Natural killer cell (primary cell): Measurements from ENCODE around the gene GPR61. TPM values are rescaled to one million over a fixed set of nuclear protein-coding genes. Genes with fewer than 3 reads are reported as not detected.

Experiments used
- ATAC-seq, 3 donors: fragments of 150-1000 bp in 2 of 3; fragments of 200-7000 bp in 1 of 3; cut with Tn5 transposase; 1 replicate in 1 of 3; 2 replicates in 2 of 3; pipeline ENCODE4 v1.10.0; 2021; ENCODE audit warnings: mild to moderate bottlenecking in 2 of 3, moderate library complexity in 2 of 3
- DNase-seq, 2 donors: peaks; one replicate each; pipeline versions ENCODE4 v3.0.0 to v3.0.0-alpha.2; 2013 to 2021; ENCODE audit warnings: mixed read lengths in 1 of 2
- H3K27ac ChIP-seq: one replicate; pipeline ENCODE4 v1.5.1; 2013; ENCODE audit warnings: mild to moderate bottlenecking, low read length
- H3K27me3 ChIP-seq: one replicate; pipeline ENCODE4 v1.6.1; 2013; ENCODE audit warnings: low read length; ENCODE audit not compliant: control insufficient read depth, insufficient read depth
- H3K36me3 ChIP-seq: one replicate; pipeline ENCODE4 v1.6.1; 2013; ENCODE audit warnings: low read length; ENCODE audit not compliant: control insufficient read depth, insufficient read depth
- H3K4me1 ChIP-seq: one replicate; pipeline ENCODE4 v1.6.1; 2013; ENCODE audit warnings: low read length; ENCODE audit not compliant: control insufficient read depth, insufficient read depth
- H3K4me3 ChIP-seq: one replicate; pipeline ENCODE4 v1.5.1; 2013; ENCODE audit warnings: low read length
- H3K9me3 ChIP-seq: one replicate; pipeline ENCODE4 v1.6.1; 2013; ENCODE audit warnings: low read length; ENCODE audit not compliant: control insufficient read depth, insufficient read depth
- H3K27ac Mint-ChIP-seq, 2 donors: one replicate each; pipeline ENCODE4 v1.8.0; 2022; ENCODE audit warnings: mild to moderate bottlenecking in 2 of 2, mixed read lengths in 2 of 2, moderate library complexity in 1 of 2
- H3K27me3 Mint-ChIP-seq, 2 donors: one replicate each; pipeline ENCODE4 v1.8.0; 2022; ENCODE audit warnings: low read depth in 2 of 2, mixed read lengths in 2 of 2
- H3K36me3 Mint-ChIP-seq: one replicate; pipeline ENCODE4 v1.8.0; 2022; ENCODE audit warnings: mixed read lengths
- H3K4me1 Mint-ChIP-seq, 2 donors: one replicate each; pipeline ENCODE4 v1.8.0; 2022; ENCODE audit warnings: mixed read lengths in 2 of 2
- H3K4me3 Mint-ChIP-seq: one replicate; pipeline ENCODE4 v1.8.0; 2022; ENCODE audit warnings: mild to moderate bottlenecking, moderate library complexity, mixed read lengths
- H3K9me3 Mint-ChIP-seq, 2 donors: one replicate each; pipeline ENCODE4 v1.8.0; 2022; ENCODE audit warnings: mixed read lengths in 2 of 2
- WGBS: methylation state at CpG from one replicate; pipeline ENCODE4 v1.1.7; 2013; ENCODE audit warnings: missing lambda C conversion rate; ENCODE audit not compliant: insufficient coverage; 5-methylcytosine and 5-hydroxymethylcytosine counted together
- intact Hi-C: fragments of 100-400 bp; cut with micrococcal nuclease; formaldehyde crosslinking; loops from one replicate; pipeline ENCODE4 v1.14.2; 2022
- total RNA-seq, 4 donors: library from RNA; stranded (reverse); fragments of 120-200 nt in 1 of 4; gene quantifications; one replicate each; pipeline versions ENCODE4 v1.2.3 to v1.2.4, GENCODE V29; 2013 to 2022
- TF ChIP-seq, protein P1 (sequence below): fragments of 200-600 bp; IDR thresholded peaks from one replicate; pipeline ENCODE4 v1.8.0; 2022; ENCODE audit warnings: antibody characterized with exemption

The GPR61 gene
- total RNA-seq, 3 donors from 2014 or later (not counting 1 experiment from before 2014, with no cell fraction given) = 0.75 to 0.91 TPM; not detected in 1

DNA sequence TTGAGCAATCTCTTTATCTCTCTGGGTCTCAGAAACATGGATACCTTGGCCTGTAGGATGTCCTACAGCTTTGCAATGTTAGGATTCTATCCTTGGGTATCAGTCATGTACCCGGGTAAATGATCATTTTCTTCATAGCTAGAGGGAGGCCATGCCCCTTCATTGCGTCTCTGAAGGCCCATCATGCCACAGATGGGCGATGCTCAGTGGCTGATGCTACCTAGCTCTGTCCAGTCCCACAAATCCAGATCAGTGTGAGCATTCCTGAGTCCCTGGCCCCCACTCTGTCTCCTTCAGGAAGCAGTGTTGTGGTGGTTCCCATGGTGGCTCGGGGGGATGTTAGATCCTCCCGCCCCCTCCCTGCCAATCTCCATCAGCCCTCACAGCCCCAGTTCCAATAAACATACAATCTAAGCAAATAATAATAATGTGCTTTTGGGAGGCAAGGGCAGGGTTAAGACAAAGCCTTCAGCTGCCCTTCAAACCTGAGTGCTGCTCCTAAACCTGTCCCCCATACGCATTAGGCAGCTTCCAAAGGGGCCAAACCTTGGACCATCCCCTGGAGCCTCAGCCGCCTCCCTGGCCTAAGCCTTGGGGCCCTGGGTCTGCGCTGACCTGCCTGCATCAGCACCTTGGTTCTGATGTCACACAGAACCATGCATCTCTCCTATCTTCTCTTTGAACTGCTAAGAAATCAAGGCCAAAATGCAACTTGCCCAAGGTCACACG lies 681 bp upstream of the GPR61 start:
- no peak for ATAC-seq

DNA sequence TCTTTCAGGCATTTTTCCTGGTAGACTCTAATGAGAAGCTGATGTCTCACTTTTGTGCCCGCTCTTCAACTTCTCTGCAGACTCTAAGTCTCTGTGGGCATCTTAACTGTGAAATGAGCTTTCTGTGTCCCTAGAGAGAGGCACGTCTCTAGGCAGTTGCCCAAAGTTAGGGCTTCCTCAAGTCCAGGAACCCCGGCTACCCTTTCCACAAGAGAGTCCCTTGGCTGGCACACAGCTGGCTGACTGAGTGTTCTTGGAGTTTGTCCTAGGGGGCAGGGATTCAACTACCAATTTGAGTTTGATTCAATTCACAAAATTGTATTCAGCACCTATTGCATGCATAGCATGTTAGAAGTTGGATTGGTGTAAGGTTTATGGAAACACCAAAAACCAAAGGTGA lies 1.4 kb downstream of the GPR61 start:
- intact Hi-C loops = no loop called here
- Mint-ChIP-seq H3K27me3 (no peaks in the 10 kb centered on the region), H3K36me3 (no peaks in the 10 kb centered on the region), H3K9me3 (no peaks in the 10 kb centered on the region), H3K27ac (no peak overlapping the region), H3K4me3 (no peak overlapping the region), H3K4me1 (peaks cover 0 to 2% of the 10 kb centered on the region in 2 donors)
- ATAC-seq (no peak), DNase-seq (no peak)
- no peak overlapping the region for H3K27ac ChIP-seq
- H3K9me3 ChIP-seq = no peaks in the 10 kb centered on the region
- H3K4me3 ChIP-seq = no peak overlapping the region
- H3K27me3 ChIP-seq = no peaks in the 10 kb centered on the region
- no peaks in the 10 kb centered on the region for H3K4me1 ChIP-seq
- no peaks in the 10 kb centered on the region for H3K36me3 ChIP-seq
- TF ChIP-seq, protein P1, sequence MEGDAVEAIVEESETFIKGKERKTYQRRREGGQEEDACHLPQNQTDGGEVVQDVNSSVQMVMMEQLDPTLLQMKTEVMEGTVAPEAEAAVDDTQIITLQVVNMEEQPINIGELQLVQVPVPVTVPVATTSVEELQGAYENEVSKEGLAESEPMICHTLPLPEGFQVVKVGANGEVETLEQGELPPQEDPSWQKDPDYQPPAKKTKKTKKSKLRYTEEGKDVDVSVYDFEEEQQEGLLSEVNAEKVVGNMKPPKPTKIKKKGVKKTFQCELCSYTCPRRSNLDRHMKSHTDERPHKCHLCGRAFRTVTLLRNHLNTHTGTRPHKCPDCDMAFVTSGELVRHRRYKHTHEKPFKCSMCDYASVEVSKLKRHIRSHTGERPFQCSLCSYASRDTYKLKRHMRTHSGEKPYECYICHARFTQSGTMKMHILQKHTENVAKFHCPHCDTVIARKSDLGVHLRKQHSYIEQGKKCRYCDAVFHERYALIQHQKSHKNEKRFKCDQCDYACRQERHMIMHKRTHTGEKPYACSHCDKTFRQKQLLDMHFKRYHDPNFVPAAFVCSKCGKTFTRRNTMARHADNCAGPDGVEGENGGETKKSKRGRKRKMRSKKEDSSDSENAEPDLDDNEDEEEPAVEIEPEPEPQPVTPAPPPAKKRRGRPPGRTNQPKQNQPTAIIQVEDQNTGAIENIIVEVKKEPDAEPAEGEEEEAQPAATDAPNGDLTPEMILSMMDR = no peak
- WGBS = 91% methylated on average over 3 of the region's 3 CpGs

More for the DNA sequence above, 681 bp upstream of the GPR61 start:
- Mint-ChIP-seq H3K36me3 (no peaks in the 10 kb centered on the region), H3K27ac (no peak overlapping the region), H3K4me1 (no peaks in the 10 kb centered on the region), H3K9me3 (no peaks in the 10 kb centered on the region), H3K4me3 (no peak overlapping the region), H3K27me3 (no peaks in the 10 kb centered on the region)
- no peak overlapping the region for H3K4me3 ChIP-seq
- H3K9me3 ChIP-seq = no peaks in the 10 kb centered on the region
- H3K27ac ChIP-seq = no peak overlapping the region
- no peaks in the 10 kb centered on the region for H3K27me3 ChIP-seq
- DNase-seq = no peak
- TF ChIP-seq, protein P1 = no peak
- 86% methylated on average over 7 of the region's 9 CpGs for WGBS
- H3K4me1 ChIP-seq = no peaks in the 10 kb centered on the region
- no peaks in the 10 kb centered on the region for H3K36me3 ChIP-seq
- intact Hi-C loops = no loop called here

DNA sequence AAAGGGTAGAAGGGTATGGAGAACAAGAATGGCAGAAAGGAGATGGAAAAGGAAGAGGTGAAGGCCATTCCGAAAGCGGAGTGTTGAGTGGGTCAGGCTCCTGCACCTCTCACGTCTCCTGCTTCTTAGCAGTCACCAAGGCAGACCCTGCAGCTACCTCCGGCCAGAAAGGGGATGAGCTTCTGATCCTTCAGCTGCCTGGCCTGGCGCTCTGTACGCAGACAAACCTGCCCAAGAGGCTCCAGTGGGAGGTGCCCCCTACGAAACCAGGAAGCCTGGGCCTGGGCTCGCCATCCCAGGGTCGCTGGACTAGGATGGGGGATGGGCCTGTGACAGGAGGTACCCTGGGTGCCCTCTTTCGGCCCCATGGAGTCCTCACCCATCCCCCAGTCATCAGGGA lies 3.0 kb downstream of the GPR61 start:
- no peak overlapping the region for H3K27ac ChIP-seq
- Mint-ChIP-seq H3K9me3 (no peaks in the 10 kb centered on the region), H3K27ac (no peak overlapping the region), H3K4me1 (peaks cover 13 to 17% of the 10 kb centered on the region in 2 donors), H3K27me3 (no peaks in the 10 kb centered on the region), H3K36me3 (no peaks in the 10 kb centered on the region), H3K4me3 (no peak overlapping the region)
- DNase-seq (no peak), ATAC-seq (no peak)
- no peak overlapping the region for H3K4me3 ChIP-seq
- H3K4me1 ChIP-seq = peaks cover 5% of the 10 kb centered on the region
- no peaks in the 10 kb centered on the region for H3K9me3 ChIP-seq
- TF ChIP-seq, protein P1 = no peak
- intact Hi-C loops = no loop called here
- H3K27me3 ChIP-seq = no peaks in the 10 kb centered on the region
- no peaks in the 10 kb centered on the region for H3K36me3 ChIP-seq
- WGBS = 91% methylated on average over 10 of the region's 10 CpGs
